NCI-H2196 (cell line): ENCODE data around the gene TTC23L.
"Not testable (repeated sequence)": the region's sequence is repeated elsewhere in the genome, so short reads cannot be mapped to it uniquely, and the experiment has no call there.

ENCODE experiments used
- DNase-seq: peaks from one replicate; lab custom pipeline; 2025; ENCODE audit not compliant: unreplicated experiment; lab: John Stamatoyannopoulos, UW

Gene TTC23L, protein sequence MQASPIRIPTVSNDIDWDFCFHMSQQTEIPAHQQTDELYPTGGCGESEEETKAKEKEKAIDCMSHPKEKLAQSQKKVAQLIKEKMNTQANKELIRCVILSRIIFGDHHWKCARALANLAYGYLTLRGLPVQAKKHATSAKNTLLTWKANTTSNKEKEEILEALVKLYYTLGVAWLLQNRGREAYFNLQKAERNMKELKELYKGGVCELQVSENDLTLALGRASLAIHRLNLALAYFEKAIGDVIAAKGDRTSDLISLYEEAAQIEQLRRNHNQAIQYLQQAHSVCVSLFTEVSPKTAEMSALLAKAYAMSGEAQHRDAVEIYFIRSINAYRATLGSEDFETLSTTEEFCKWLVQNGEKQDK

DNA sequence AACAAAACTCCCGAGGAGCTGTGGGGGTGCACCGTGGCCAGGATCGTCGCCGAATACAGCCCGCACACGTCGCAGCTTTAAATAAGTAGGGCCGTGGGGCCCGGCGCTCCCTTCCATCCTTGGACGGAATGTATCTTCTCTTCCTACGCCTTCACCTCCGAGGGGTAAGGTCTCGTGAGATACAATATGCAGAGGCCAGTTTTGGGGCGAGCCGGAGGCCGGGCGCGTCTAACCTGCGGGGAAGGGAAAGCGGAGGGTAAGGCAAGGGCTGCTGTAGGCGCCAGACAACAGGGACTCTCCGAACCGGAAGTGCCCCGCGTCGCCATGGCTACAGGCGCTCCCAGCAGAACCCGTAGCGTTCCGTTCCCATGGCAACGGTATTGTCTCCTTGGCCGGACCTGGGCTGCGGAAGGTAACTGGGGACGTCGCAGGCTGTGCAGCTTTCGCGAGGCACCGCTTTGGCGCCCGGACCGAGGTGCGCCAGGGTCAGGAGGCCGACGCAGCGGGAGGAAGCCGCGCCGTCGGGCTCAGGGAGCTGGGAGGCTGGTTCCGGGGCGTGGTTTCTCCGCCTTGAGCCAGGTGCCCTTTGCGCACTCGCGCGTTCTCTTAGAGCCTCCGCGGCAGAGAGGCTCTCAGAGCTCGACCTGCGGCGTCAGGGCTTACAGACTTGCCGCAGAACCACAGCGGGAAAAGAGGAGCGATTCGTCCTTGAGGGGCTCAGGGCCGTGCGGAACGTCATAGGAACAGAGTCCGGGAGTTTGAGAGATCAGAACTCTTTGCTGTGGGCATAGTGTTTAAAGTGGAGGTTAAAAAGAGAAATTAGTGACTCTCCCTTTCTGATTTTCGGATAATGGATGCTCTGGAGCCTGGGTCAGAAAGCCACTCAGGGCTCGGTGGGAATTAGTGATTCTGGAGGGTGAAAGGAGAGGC is at the start of gene TTC23L:
Gene TTC23L (plus strand): TSS at position 380 of the 930 bp plus-strand sequence. CDS start 1,508 bp downstream, outside the sequence.
- DNase-seq, result peak; percentile 100

- DNase-seq, result no peak
Observed at GRCh38 chr5:34789639-34790038, 49.3 kb upstream of the TTC23L start.

GRCh38 chr5:34790069-34790468 is 48.9 kb upstream of the TTC23L start:
- DNase-seq, result no peak

DNA sequence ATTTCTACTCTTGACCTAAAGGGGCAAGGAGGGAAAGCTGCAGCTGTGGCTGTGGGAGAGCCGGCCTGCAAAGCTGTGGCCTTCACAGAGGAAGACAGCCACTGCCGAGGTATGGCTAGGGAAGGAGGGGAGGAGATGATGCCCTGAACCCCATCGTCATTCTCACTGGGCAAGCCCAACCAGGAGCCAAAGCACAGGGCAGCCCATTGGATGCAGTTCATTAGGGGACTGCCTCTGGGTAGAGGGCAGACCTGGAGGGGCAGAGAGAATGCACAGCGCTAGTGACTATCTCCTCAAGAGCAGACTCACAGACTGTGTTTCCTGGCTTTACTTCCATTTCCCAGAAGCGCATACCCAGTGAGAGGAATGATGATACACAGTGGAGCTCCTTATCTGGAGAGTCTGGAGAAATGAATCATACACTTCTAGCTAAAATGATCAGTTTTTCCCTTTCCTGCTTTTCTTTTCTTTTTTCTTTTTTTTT is 47.2 kb upstream of the TTC23L start:
- no peak for DNase-seq

- no peak for DNase-seq
Observed at GRCh38 chr5:34802834-34803563, 36.0 kb upstream of the TTC23L start.

GRCh38 chr5:34803974-34804732 is 34.8 kb upstream of the TTC23L start:
- DNase-seq, result no peak

- DNase-seq, result peak; percentile 19
Observed at GRCh38 chr5:34804913-34805312, 34.1 kb upstream of the TTC23L start.

DNA sequence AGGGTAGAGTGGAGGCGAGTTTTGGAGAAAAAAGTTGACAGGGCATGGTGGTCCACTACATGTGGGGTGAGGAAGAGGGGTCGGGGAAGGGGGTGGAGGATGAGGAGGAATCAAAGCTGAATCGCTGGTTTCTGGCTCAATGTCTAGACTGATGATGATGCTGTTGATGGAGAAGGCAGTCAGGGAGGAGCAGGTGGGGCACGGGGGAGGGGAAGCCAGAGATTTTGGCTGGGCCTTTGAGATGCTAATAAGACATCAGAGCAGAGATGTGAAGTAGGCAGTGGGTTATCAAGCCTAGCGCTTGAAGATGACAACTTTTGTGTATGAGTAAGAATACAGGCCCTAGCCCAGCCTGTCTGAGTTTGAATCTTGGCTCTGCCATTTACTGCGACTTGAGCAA is 32.4 kb upstream of the TTC23L start:
- DNase-seq, result no peak

DNA sequence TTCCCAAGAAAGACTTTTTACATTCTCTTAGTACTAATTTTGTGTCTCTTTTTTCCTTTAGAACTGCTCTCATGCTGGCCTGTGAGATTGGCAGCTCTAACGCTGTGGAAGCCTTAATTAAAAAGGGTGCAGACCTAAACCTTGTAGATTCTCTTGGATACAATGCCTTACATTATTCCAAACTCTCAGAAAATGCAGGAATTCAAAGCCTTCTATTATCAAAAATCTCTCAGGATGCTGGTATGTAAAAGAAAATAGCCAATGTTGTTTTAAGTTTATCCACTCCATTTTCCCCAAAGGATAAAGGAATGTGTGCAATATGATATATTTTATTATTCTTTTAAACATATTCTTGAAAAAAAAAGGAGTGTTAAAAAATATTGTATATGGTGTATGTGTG is 27.3 kb upstream of the TTC23L start:
- DNase-seq, result no peak

DNA sequence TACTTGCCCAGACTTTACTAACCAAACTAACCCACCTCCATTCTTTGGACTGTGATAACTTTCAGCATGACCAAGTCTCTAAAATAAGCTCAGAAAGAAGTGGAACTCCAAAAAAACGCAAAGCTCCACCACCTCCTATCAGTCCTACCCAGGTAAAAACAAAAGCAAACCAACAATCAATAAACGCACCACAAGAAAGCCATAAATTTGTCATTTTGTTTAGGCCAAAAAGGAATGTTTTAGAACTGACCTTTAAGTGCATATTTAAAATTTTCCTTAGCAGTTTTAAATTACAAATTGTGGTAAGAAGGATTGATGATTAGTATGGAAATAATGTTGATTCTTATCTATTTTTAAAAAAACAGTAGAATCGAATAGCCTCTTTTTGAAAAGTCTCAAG is 25.5 kb upstream of the TTC23L start:
- DNase-seq, result no peak

DNA sequence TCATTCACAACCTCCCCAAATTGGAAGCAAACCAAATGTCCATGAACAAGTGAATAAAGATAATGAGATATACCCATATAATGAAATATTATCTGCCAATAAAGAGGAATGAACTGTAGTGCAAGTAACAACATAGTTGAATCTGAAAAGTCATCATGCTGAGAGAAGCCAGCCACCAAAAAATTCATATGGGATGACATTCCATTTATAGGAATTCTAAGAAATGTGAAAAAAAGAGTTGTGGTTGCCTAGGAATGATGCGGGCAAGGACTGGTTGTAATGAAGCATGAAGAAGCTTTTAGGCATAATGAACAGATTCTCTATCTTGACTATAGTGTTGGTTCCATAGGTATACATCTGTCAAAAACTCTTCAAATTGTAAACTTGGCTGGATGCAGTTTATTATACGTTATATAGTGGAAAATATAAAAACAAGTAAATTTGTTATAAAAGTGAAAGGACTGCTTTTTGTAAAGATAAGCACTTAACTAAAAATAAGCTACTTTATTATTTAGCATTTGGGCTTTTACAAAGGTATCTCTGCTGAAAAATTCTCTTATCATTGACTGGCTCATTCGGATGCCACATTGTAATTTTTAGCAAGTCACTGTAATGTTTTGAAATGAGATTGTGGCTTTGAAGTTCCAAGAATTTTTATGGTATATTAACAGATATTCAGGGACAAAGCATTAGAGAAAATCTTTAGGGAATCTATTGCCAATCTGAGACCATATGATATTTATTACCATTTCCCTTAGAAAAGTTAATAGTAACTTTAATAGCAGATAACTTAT is 21.2 kb upstream of the TTC23L start:
- DNase-seq, result no peak

DNA sequence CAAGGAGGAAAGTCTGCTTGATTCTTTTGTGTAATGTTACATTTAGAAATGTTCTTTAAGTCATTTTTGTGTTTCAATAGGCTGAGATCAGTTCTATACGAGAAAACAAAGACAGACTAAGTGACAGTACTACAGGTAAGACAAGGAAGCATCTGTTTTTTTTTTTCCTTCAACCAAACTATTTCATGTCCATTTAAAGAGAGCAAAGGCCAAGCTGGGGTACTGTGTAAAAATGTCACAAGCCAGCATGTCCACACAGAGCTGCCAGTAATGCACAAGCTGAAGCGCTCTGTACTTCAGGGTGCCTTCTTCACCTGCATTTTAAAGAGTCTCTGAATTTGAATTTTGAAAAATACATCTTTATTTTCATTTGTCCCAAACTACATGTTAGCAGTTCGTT is 20.2 kb upstream of the TTC23L start:
- no peak for DNase-seq

GRCh38 chr5:34820593-34820992 is 18.4 kb upstream of the TTC23L start:
- no peak for DNase-seq

GRCh38 chr5:34822956-34823715 is 15.8 kb upstream of the TTC23L start:
- DNase-seq, result no peak

DNA sequence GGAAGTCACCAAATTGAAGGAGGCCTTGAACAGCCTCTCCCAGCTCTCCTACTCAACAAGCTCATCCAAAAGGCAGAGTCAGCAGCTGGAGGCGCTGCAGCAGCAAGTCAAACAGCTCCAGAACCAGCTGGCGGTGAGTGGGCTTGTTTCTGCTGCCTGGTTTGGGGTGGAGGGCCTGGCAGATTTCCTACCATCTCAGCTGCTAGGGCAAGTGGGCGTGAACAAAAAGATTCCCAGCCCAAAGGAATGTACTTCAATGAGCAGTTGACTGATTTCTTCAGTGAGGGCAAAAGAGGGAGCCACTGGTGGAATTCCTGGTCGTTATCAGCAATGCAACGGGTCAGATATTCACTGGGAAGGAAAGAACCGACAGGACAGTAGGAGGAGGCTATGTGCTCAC is 12.6 kb upstream of the TTC23L start:
- no peak for DNase-seq

DNA sequence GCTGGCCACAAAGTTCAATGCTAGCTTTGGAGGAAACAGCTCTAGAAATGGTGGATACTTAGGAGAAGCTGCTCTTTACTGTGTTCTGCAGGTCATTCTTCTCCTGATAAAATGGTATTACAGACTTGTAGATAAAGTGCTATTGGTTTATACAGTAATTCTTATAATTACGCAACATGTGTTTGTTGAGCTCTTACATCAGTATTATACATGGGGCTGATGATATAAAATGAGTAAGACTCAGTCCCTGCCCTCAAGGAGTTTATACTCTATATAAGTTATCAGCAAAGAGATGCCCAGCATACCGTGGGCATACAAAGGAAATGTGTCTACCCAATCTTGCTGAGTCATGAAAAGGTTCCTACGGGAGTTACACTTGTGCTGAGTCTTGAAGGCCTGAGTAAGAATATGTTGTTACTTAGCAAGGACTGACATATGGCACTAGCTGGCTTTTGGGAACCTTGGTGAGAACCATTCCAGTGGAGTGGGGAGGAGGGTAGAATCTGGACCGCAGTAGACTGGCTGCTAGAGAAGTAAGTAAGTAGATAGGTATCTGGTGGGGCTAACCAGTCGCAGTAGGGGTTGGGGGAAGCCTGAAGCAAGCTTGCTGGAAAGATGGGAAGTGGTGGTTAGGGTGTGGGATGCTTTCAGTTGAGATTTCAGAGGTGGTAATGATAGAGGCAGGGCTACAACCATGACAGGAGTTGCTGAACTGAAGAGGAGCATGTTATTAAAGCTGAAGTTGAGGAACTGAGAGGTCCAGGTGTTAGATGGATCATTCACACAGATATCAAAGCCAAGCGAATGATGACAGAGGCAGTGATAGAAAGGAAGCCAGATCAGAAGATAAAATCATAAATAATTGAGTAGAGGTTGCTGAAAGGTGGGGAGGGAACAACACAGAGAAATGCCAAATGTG is 11.1 kb upstream of the TTC23L start:
- no peak for DNase-seq

- not testable (repeated sequence) for DNase-seq
Observed at GRCh38 chr5:34830827-34831226, 8.1 kb upstream of the TTC23L start.

- DNase-seq, result no peak
Observed at GRCh38 chr5:34831303-34831702, 7.7 kb upstream of the TTC23L start.
